Fibroblast of lung (primary cell): ENCODE results near the gene RND3.

Experiments used
- CTCF ChIP-seq, 2 donors: IDR thresholded peaks in 1 of 2; conservative IDR thresholded peaks in 1 of 2; 1 replicate in 1 of 2; 2 replicates in 1 of 2; pipeline ENCODE4 v1.5.1; 2011 to 2012; ENCODE audit warnings: low read length in 2 of 2, control low read depth in 1 of 2, inconsistent platforms in 1 of 2, low read depth in 1 of 2, mild to moderate bottlenecking in 1 of 2
- EZH2 ChIP-seq: IDR thresholded peaks from 2 replicates; pipeline ENCODE4 v1.5.1; 2012; ENCODE audit warnings: low read length, control low read depth, mild to moderate bottlenecking; ENCODE audit errors: missing control alignments

GRCh38 chr2:150530168-150530567 lies 42.7 kb upstream of the RND3 start:
- TF ChIP-seq CTCF (conservative IDR thresholded peaks at IDR 0.05 in 1 of 2, IDR thresholded peaks at IDR 0.05 in 1 of 2; ENCODE audit: low read depth in 1 of 2, low read length in 2 of 2) (no peak), EZH2 (no peak)
